ENCODE data around the gene JARID2. TPM values are rescaled to one million over a fixed set of nuclear protein-coding genes. Genes with fewer than 3 reads are reported as not detected.

JARID2 gene
- polyA plus RNA-seq, 1 of the 3 experiments (the other 2 are of a cell fraction) = 3.4 TPM

DNA sequence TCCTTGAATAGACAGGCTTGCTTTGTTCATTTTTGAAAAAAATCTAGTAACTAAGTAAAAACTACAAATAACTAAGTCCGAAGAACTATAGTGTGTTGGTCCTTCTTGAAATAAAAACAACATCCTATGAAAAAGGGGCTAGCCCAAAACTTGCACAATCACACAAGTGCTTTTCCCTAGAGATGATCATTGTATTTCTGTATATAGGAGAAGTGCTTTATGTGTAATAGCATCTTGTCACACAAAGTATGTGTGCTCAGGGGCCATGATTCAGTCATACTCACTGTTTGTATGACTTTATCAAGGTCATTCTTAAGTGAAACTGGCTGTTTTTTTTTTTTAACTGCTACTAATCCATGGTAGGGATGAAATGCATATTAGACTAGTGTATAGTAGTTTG is 237.2 kb downstream of the JARID2 start:
- Histone ChIP-seq H3K9me3 (no peaks in the 10 kb centered on the region), H4K20me1 (ENCODE audit: insufficient read depth) (no peaks in the 10 kb centered on the region), H3K4me1 (ENCODE audit: control insufficient read depth in 1 of 2, insufficient read depth in 2 of 2, low read depth in 1 of 2, low read length in 1 of 2) (peaks cover 9 to 19% of the 10 kb centered on the region in 2 experiments), H3K4me2 (no peak overlapping the region), H3K27me3 (ENCODE audit: insufficient read depth) (no peaks in the 10 kb centered on the region), H2AFZ (ENCODE audit: low read depth) (no peak overlapping the region), H3K9me2 (no peaks in the 10 kb centered on the region), H3K79me2 (ENCODE audit: insufficient read depth) (no peaks in the 10 kb centered on the region), H3K36me3 (replicated peaks in 1 of 2; ENCODE audit: control insufficient read depth in 1 of 2, insufficient read depth in 2 of 2, low read length in 1 of 2) (peaks cover 0 to 3% of the 10 kb centered on the region in 2 experiments), H3K4me3 (ENCODE audit: low read depth in 2 of 2, low read length in 1 of 2) (no peak overlapping the region), H3F3A (replicated peaks; ENCODE audit: insufficient read depth) (no peaks in the 10 kb centered on the region), H3K9ac (no peak overlapping the region), H3K27ac (ENCODE audit: low read depth in 2 of 2, low read length in 1 of 2) (no peak overlapping the region)
- no peak for DNase-seq
- 97% methylated on average over 1 of the region's 1 CpG for WGBS (ENCODE audit: low lambda C conversion rate)
- no peak for TF ChIP-seq JUND (IDR thresholded peaks at IDR 0.05)
- TF ChIP-seq YY1 (IDR thresholded peaks at IDR 0.05; ENCODE audit: low read depth) = no peak
- TF ChIP-seq, protein P1, sequence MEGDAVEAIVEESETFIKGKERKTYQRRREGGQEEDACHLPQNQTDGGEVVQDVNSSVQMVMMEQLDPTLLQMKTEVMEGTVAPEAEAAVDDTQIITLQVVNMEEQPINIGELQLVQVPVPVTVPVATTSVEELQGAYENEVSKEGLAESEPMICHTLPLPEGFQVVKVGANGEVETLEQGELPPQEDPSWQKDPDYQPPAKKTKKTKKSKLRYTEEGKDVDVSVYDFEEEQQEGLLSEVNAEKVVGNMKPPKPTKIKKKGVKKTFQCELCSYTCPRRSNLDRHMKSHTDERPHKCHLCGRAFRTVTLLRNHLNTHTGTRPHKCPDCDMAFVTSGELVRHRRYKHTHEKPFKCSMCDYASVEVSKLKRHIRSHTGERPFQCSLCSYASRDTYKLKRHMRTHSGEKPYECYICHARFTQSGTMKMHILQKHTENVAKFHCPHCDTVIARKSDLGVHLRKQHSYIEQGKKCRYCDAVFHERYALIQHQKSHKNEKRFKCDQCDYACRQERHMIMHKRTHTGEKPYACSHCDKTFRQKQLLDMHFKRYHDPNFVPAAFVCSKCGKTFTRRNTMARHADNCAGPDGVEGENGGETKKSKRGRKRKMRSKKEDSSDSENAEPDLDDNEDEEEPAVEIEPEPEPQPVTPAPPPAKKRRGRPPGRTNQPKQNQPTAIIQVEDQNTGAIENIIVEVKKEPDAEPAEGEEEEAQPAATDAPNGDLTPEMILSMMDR (IDR thresholded peaks at IDR 0.05) = no peak
- TF ChIP-seq RCOR1 (IDR thresholded peaks at IDR 0.05; ENCODE audit: low read length) = no peak
- TF ChIP-seq SMC3 (IDR thresholded peaks at IDR 0.05; ENCODE audit: low read depth, low read length) = no peak
- TF ChIP-seq, protein P2, sequence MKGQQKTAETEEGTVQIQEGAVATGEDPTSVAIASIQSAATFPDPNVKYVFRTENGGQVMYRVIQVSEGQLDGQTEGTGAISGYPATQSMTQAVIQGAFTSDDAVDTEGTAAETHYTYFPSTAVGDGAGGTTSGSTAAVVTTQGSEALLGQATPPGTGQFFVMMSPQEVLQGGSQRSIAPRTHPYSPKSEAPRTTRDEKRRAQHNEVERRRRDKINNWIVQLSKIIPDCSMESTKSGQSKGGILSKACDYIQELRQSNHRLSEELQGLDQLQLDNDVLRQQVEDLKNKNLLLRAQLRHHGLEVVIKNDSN (IDR thresholded peaks at IDR 0.05; ENCODE audit: borderline replicate concordance, low read depth) = no peak
- ChIA-PET CTCF (interaction anchor here (1.3 kb wide), 1 partner anchor 19 kb away, joined by 6 read pairs; no protein-coding TSS in a partner anchor), POLR2A (no interaction called here)

DNA sequence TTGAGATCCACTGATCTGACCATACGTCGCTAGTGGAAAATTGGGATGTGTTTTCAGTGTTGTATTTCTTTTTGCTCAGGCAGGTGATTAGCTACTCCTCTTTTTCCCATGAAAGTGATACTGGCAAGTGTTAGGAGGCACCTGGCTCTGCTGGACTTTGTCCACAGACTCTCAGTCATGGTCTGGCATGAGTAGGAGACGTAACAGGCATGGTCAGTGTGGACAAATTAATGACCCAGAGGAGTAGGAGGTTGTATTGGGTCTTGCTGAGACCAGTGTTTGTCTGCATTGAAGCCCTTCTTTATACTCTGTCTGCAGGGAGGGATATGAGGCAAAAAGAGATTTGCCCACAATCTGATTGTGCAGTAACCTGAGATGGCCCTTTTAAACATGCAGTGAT is 238.3 kb downstream of the JARID2 start:
- ChIA-PET CTCF (interaction anchor here (0.7 to 1.0 kb wide), 2 partner anchors 94 to 1868 kb away, joined by 3 to 6 read pairs; no protein-coding TSS in a partner anchor), POLR2A (no interaction called here)
- TF ChIP-seq YY1 (IDR thresholded peaks at IDR 0.05; ENCODE audit: low read depth) (no peak), CHD2 (IDR thresholded peaks at IDR 0.05; ENCODE audit: low read length, partially characterized antibody) (no peak), SMC3 (IDR thresholded peaks at IDR 0.05; ENCODE audit: low read depth, low read length) (no peak), EP300 (IDR thresholded peaks at IDR 0.05; ENCODE audit: borderline replicate concordance in 1 of 2, low read depth in 1 of 2, low read length in 1 of 2) (no peak), FOXJ3 (CRISPR knock-in tag; IDR thresholded peaks at IDR 0.05) (no peak), MXI1 (IDR thresholded peaks at IDR 0.05; ENCODE audit: low read depth, low read length) (no peak), RAD21 (IDR thresholded peaks at IDR 0.05; ENCODE audit: low read length) (no peak), FOXM1 (IDR thresholded peaks at IDR 0.05; ENCODE audit: low read depth) (no peak), RCOR1 (IDR thresholded peaks at IDR 0.05; ENCODE audit: low read length) (no peak), POLR2AphosphoS5 (IDR thresholded peaks at IDR 0.05; ENCODE audit: low read depth, low read length) (no peak), GABPA (IDR thresholded peaks at IDR 0.05; ENCODE audit: low read depth) (no peak), JUND (IDR thresholded peaks at IDR 0.05) (no peak), TCF12 (IDR thresholded peaks at IDR 0.05) (no peak), TEAD4 (IDR thresholded peaks at IDR 0.05; ENCODE audit: borderline replicate concordance, insufficient read depth) (no peak), GATA2 (CRISPR knock-in tag; IDR thresholded peaks at IDR 0.05) (no peak), RXRA (IDR thresholded peaks at IDR 0.05; ENCODE audit: borderline replicate concordance, low read depth) (no peak)
- TF ChIP-seq, protein P3, sequence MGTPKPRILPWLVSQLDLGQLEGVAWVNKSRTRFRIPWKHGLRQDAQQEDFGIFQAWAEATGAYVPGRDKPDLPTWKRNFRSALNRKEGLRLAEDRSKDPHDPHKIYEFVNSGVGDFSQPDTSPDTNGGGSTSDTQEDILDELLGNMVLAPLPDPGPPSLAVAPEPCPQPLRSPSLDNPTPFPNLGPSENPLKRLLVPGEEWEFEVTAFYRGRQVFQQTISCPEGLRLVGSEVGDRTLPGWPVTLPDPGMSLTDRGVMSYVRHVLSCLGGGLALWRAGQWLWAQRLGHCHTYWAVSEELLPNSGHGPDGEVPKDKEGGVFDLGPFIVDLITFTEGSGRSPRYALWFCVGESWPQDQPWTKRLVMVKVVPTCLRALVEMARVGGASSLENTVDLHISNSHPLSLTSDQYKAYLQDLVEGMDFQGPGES (IDR thresholded peaks at IDR 0.05; ENCODE audit: low read depth, low read length) = no peak
- TF ChIP-seq, protein P4, sequence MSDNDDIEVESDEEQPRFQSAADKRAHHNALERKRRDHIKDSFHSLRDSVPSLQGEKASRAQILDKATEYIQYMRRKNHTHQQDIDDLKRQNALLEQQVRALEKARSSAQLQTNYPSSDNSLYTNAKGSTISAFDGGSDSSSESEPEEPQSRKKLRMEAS (IDR thresholded peaks at IDR 0.05; ENCODE audit: low read depth) = no peak
- H3K4me3 ChIP-seq (ENCODE audit: low read depth in 2 of 2, low read length in 1 of 2) = no peak overlapping the region
- no peak overlapping the region for H3K27ac ChIP-seq (ENCODE audit: low read depth in 2 of 2, low read length in 1 of 2)
- no peaks in the 10 kb centered on the region for H3K9me2 ChIP-seq
- no peaks in the 10 kb centered on the region for H3K79me2 ChIP-seq (ENCODE audit: insufficient read depth)
- no peaks in the 10 kb centered on the region for H3K27me3 ChIP-seq (ENCODE audit: insufficient read depth)
- peaks cover 0 to 13% of the 10 kb centered on the region in 2 experiments for H3K36me3 ChIP-seq (replicated peaks in 1 of 2; ENCODE audit: control insufficient read depth in 1 of 2, insufficient read depth in 2 of 2, low read length in 1 of 2)
- no peak overlapping the region for H3K9ac ChIP-seq
- no peak overlapping the region for H3K4me2 ChIP-seq
- H3K9me3 ChIP-seq = no peaks in the 10 kb centered on the region
- no peaks in the 10 kb centered on the region for H4K20me1 ChIP-seq (ENCODE audit: insufficient read depth)
- DNase-seq = no peak
- 93% methylated on average over 3 of the region's 3 CpGs for WGBS (ENCODE audit: low lambda C conversion rate)
- no peaks in the 10 kb centered on the region for H3F3A ChIP-seq (replicated peaks; ENCODE audit: insufficient read depth)
- H3K4me1 ChIP-seq (ENCODE audit: control insufficient read depth in 1 of 2, insufficient read depth in 2 of 2, low read depth in 1 of 2, low read length in 1 of 2) = peaks cover 9 to 19% of the 10 kb centered on the region in 2 experiments
- no peak overlapping the region for H2AFZ ChIP-seq (ENCODE audit: low read depth)

Data from SK-N-SH (cell line).